H9 (cell line): Measurements from ENCODE around the gene SMIM1. TPM values are rescaled to one million over a fixed set of nuclear protein-coding genes. Genes with fewer than 3 reads are reported as not detected.

ENCODE experiments used
- DNase-seq: peaks from one replicate; pipeline ENCODE4 v3.0.0-alpha.2; 2017
- H2AFZ ChIP-seq: one replicate; pipeline ENCODE4 v1.6.1; 2013; ENCODE audit warnings: mild to moderate bottlenecking, low read length, control low read depth, moderate library complexity
- H2AK5ac ChIP-seq: 2 replicates; pipeline ENCODE4 v1.6.1; 2013; ENCODE audit warnings: low read length, control low read depth, mixed read lengths; ENCODE audit not compliant: insufficient read length
- H2BK120ac ChIP-seq: one replicate; pipeline ENCODE4 v1.6.1; 2013; ENCODE audit warnings: low read depth, mild to moderate bottlenecking, low read length, control low read depth, inconsistent platforms; ENCODE audit not compliant: poor library complexity, severe bottlenecking
- H2BK12ac ChIP-seq: 2 replicates; pipeline ENCODE4 v1.6.1; 2013; ENCODE audit warnings: low read length, control low read depth, mixed read lengths, low read depth; ENCODE audit not compliant: insufficient read length
- H2BK15ac ChIP-seq: 2 replicates; pipeline ENCODE4 v1.6.1; 2013; ENCODE audit warnings: low read depth, low read length, control low read depth
- H2BK20ac ChIP-seq: one replicate; pipeline ENCODE4 v1.6.1; 2013; ENCODE audit warnings: low read depth, mild to moderate bottlenecking, low read length, control low read depth, inconsistent platforms; ENCODE audit not compliant: poor library complexity, severe bottlenecking
- H2BK5ac ChIP-seq: 2 replicates; pipeline ENCODE4 v1.6.1; 2013; ENCODE audit warnings: low read length, control low read depth, mixed read lengths; ENCODE audit not compliant: insufficient read length
- H3K14ac ChIP-seq: 2 replicates; pipeline ENCODE4 v1.6.1; 2013; ENCODE audit warnings: low read length, control low read depth; ENCODE audit not compliant: insufficient read depth
- H3K18ac ChIP-seq: 2 replicates; pipeline ENCODE4 v1.6.1; 2013; ENCODE audit warnings: low read depth, mild to moderate bottlenecking, mixed read lengths, low read length, control low read depth; ENCODE audit not compliant: insufficient read length
- H3K23ac ChIP-seq: 2 replicates; pipeline ENCODE4 v1.6.1; 2013; ENCODE audit warnings: low read length, control low read depth, mixed read lengths, low read depth; ENCODE audit not compliant: insufficient read length
- H3K23me2 ChIP-seq: 2 replicates; pipeline ENCODE4 v1.6.1; 2013; ENCODE audit warnings: low read depth, mild to moderate bottlenecking, mixed read lengths, low read length, control low read depth; ENCODE audit not compliant: insufficient read length, poor library complexity, severe bottlenecking
- H3K27ac ChIP-seq: 2 replicates; pipeline ENCODE4 v1.5.1; 2013; ENCODE audit warnings: low read length, control low read depth, mixed read lengths, low read depth; ENCODE audit not compliant: insufficient read length
- H3K27me3 ChIP-seq: 2 replicates; pipeline ENCODE4 v1.6.1; 2013; ENCODE audit warnings: low read length, control low read depth, inconsistent platforms; ENCODE audit not compliant: insufficient read depth
- H3K4ac ChIP-seq: 2 replicates; pipeline ENCODE4 v1.6.1; 2013; ENCODE audit warnings: low read depth, mild to moderate bottlenecking, control low read depth, inconsistent platforms, low read length, moderate library complexity
- H3K4me1 ChIP-seq: 2 replicates; pipeline ENCODE4 v1.6.1; 2013; ENCODE audit warnings: low read length, control low read depth, inconsistent platforms; ENCODE audit not compliant: insufficient read depth
- H3K4me2 ChIP-seq: 2 replicates; pipeline ENCODE4 v1.6.1; 2013; ENCODE audit warnings: low read length, control low read depth, mixed read lengths; ENCODE audit not compliant: insufficient read length, insufficient read depth
- H3K56ac ChIP-seq: 2 replicates; pipeline ENCODE4 v1.6.1; 2013; ENCODE audit warnings: low read depth, mild to moderate bottlenecking, mixed read lengths, low read length, control low read depth; ENCODE audit not compliant: insufficient read length
- H3K79me1 ChIP-seq: 2 replicates; pipeline ENCODE4 v1.6.1; 2013; ENCODE audit warnings: low read depth, mild to moderate bottlenecking, moderate library complexity, low read length, control low read depth, inconsistent platforms; ENCODE audit not compliant: insufficient read depth, poor library complexity, severe bottlenecking
- H3K79me2 ChIP-seq: 2 replicates; pipeline ENCODE4 v1.6.1; 2013; ENCODE audit warnings: low read length, control low read depth, inconsistent platforms; ENCODE audit not compliant: insufficient read depth
- H3K9ac ChIP-seq: 2 replicates; pipeline ENCODE4 v1.6.1; 2013; ENCODE audit warnings: low read length, control low read depth, mixed read lengths; ENCODE audit not compliant: insufficient read length; ENCODE audit errors: extremely low read depth
- H3K9me3 ChIP-seq: one replicate; pipeline ENCODE4 v1.6.1; 2013; ENCODE audit warnings: low read depth, low read length, inconsistent platforms; ENCODE audit not compliant: control insufficient read depth
- H3T11ph ChIP-seq: one replicate; pipeline ENCODE4 v1.6.1; 2013; ENCODE audit warnings: mild to moderate bottlenecking, low read length, control low read depth, inconsistent platforms
- H4K20me1 ChIP-seq: one replicate; pipeline ENCODE4 v1.6.1; 2013; ENCODE audit not compliant: control insufficient read depth, insufficient read length, insufficient read depth
- H4K5ac ChIP-seq: 2 replicates; pipeline ENCODE4 v1.6.1; 2013; ENCODE audit warnings: low read depth, mild to moderate bottlenecking, mixed read lengths, low read length, control low read depth; ENCODE audit not compliant: insufficient read length
- H4K8ac ChIP-seq: replicated peaks from 2 replicates; pipeline ENCODE4 v1.6.1; 2013; ENCODE audit warnings: low read length, control low read depth, mixed read lengths, low read depth; ENCODE audit not compliant: insufficient read length
- H4K91ac ChIP-seq: 2 replicates; pipeline ENCODE4 v1.6.1; 2013; ENCODE audit warnings: low read depth, mild to moderate bottlenecking, moderate library complexity, mixed read lengths, low read length, control low read depth; ENCODE audit not compliant: insufficient read length
- H3K27ac Mint-ChIP-seq, 3 experiments: 2 replicates in 2 of 3; 3 replicates in 1 of 3; pipeline ENCODE4 v1.8.0; 2020 to 2021; ENCODE audit warnings: mixed read lengths in 3 of 3, mild to moderate bottlenecking in 1 of 3, moderate library complexity in 1 of 3
- H3K27me3 Mint-ChIP-seq: 2 replicates; pipeline ENCODE4 v1.8.0; 2021; ENCODE audit warnings: low read depth, mild to moderate bottlenecking, moderate library complexity, mixed read lengths
- H3K36me3 Mint-ChIP-seq, 3 experiments: 2 replicates in 2 of 3; 3 replicates in 1 of 3; pipeline ENCODE4 v1.8.0; 2020 to 2021; ENCODE audit warnings: low read depth in 3 of 3, mixed read lengths in 3 of 3; ENCODE audit not compliant: insufficient read depth in 1 of 3
- H3K4me1 Mint-ChIP-seq, 2 experiments: 2 replicates each; pipeline ENCODE4 v1.8.0; 2020; ENCODE audit warnings: mixed read lengths in 2 of 2
- H3K4me3 Mint-ChIP-seq, 2 experiments: 2 replicates in 1 of 2; 3 replicates in 1 of 2; pipeline ENCODE4 v1.8.0; 2020 to 2021; ENCODE audit warnings: mild to moderate bottlenecking in 2 of 2, mixed read lengths in 2 of 2, moderate library complexity in 1 of 2
- H3K9me3 Mint-ChIP-seq, 2 experiments: 2 replicates in 1 of 2; 3 replicates in 1 of 2; pipeline ENCODE4 v1.8.0; 2020; ENCODE audit warnings: mild to moderate bottlenecking in 2 of 2, mixed read lengths in 2 of 2, moderate library complexity in 1 of 2
- CTCF ChIP-seq: fragments of 200-600 bp; sonication (generic); conservative IDR thresholded peaks from 3 replicates; pipeline ENCODE4 v1.8.0; 2021; ENCODE audit warnings: antibody characterized with exemption, mild to moderate bottlenecking
- WGBS: extraction: QIAGEN DNeasy Blood & Tissue Kit; methylation state at CpG from one replicate; pipeline ENCODE4 v1.1.7; 2013; ENCODE audit warnings: missing lambda C conversion rate, low lambda C conversion rate, mixed read lengths; ENCODE audit not compliant: insufficient read length; ENCODE audit errors: extremely low coverage; 5-methylcytosine and 5-hydroxymethylcytosine counted together
- total RNA-seq: library from RNA; stranded (reverse); gene quantifications from 2 replicates; pipeline ENCODE4 v1.2.1, GENCODE V29; 2021

Gene SMIM1
- total RNA-seq, 1 experiment from 2014 or later = 5.3 TPM

GRCh38 chr1:3749512-3749911 is 23.0 kb upstream of the SMIM1 start:
- Histone ChIP-seq H2AFZ (no peak overlapping the region), H4K91ac (no peak overlapping the region), H3K27me3 (no peaks in the 10 kb centered on the region; the same call in 1 of the 2 replicates), H2BK15ac (no peak overlapping the region), H3K18ac (no peak overlapping the region), H3K56ac (no peak overlapping the region), H2AK5ac (no peak overlapping the region), H3K9me3 (no peaks in the 10 kb centered on the region), H3K4me1 (peaks cover 5% of the 10 kb centered on the region; the same call in 1 of the 2 replicates), H3K14ac (no peak overlapping the region), H2BK12ac (no peak overlapping the region), H4K8ac (no peak overlapping the region), H4K20me1 (peaks cover 3% of the 10 kb centered on the region), H3K27ac (no peak overlapping the region), H3K23me2 (peaks cover 11% of the 10 kb centered on the region), H2BK20ac (no peak overlapping the region), H3T11ph (no peak overlapping the region), H4K5ac (no peak overlapping the region), H2BK120ac (no peak overlapping the region), H3K4me2 (no peak overlapping the region), H3K4ac (no peak overlapping the region), H2BK5ac (no peak overlapping the region), H3K79me1 (no peaks in the 10 kb centered on the region), H3K23ac (no peak overlapping the region), H3K79me2 (peaks cover 2% of the 10 kb centered on the region; the same call in 1 of the 2 replicates), H3K9ac (no peak overlapping the region)
- TF ChIP-seq CTCF = no peak
- H3K27me3 Mint-ChIP-seq = peaks cover 25% of the 10 kb centered on the region
- DNase-seq = no peak
- peaks cover 9 to 12% (median 10%) of the 10 kb centered on the region in 3 experiments; a peak in 6 of 7 replicates for H3K36me3 Mint-ChIP-seq
- H3K27ac Mint-ChIP-seq = no peak overlapping the region
- no peak overlapping the region for H3K4me3 Mint-ChIP-seq
- peaks cover 18% of the 10 kb centered on the region in 2 experiments for H3K4me1 Mint-ChIP-seq
- no peaks in the 10 kb centered on the region for H3K9me3 Mint-ChIP-seq
- no CpG with 5 or more reads among the region's 5 CpGs for WGBS
